H9 (cell line): ENCODE results near the gene UPB1. TPM values are rescaled to one million over a fixed set of nuclear protein-coding genes. Genes with fewer than 3 reads are reported as not detected.

Source experiments
- DNase-seq: peaks from one replicate; pipeline ENCODE4 v3.0.0-alpha.2; 2017
- H2AFZ ChIP-seq: one replicate; pipeline ENCODE4 v1.6.1; 2013; ENCODE audit warnings: mild to moderate bottlenecking, low read length, control low read depth, moderate library complexity
- H2AK5ac ChIP-seq: 2 replicates; pipeline ENCODE4 v1.6.1; 2013; ENCODE audit warnings: low read length, control low read depth, mixed read lengths; ENCODE audit not compliant: insufficient read length
- H2BK120ac ChIP-seq: one replicate; pipeline ENCODE4 v1.6.1; 2013; ENCODE audit warnings: low read depth, mild to moderate bottlenecking, low read length, control low read depth, inconsistent platforms; ENCODE audit not compliant: poor library complexity, severe bottlenecking
- H2BK12ac ChIP-seq: 2 replicates; pipeline ENCODE4 v1.6.1; 2013; ENCODE audit warnings: low read length, control low read depth, mixed read lengths, low read depth; ENCODE audit not compliant: insufficient read length
- H2BK15ac ChIP-seq: 2 replicates; pipeline ENCODE4 v1.6.1; 2013; ENCODE audit warnings: low read depth, low read length, control low read depth
- H2BK20ac ChIP-seq: one replicate; pipeline ENCODE4 v1.6.1; 2013; ENCODE audit warnings: low read depth, mild to moderate bottlenecking, low read length, control low read depth, inconsistent platforms; ENCODE audit not compliant: poor library complexity, severe bottlenecking
- H2BK5ac ChIP-seq: 2 replicates; pipeline ENCODE4 v1.6.1; 2013; ENCODE audit warnings: low read length, control low read depth, mixed read lengths; ENCODE audit not compliant: insufficient read length
- H3K14ac ChIP-seq: 2 replicates; pipeline ENCODE4 v1.6.1; 2013; ENCODE audit warnings: low read length, control low read depth; ENCODE audit not compliant: insufficient read depth
- H3K18ac ChIP-seq: 2 replicates; pipeline ENCODE4 v1.6.1; 2013; ENCODE audit warnings: low read depth, mild to moderate bottlenecking, mixed read lengths, low read length, control low read depth; ENCODE audit not compliant: insufficient read length
- H3K23ac ChIP-seq: 2 replicates; pipeline ENCODE4 v1.6.1; 2013; ENCODE audit warnings: low read length, control low read depth, mixed read lengths, low read depth; ENCODE audit not compliant: insufficient read length
- H3K23me2 ChIP-seq: 2 replicates; pipeline ENCODE4 v1.6.1; 2013; ENCODE audit warnings: low read depth, mild to moderate bottlenecking, mixed read lengths, low read length, control low read depth; ENCODE audit not compliant: insufficient read length, poor library complexity, severe bottlenecking
- H3K27ac ChIP-seq: 2 replicates; pipeline ENCODE4 v1.5.1; 2013; ENCODE audit warnings: low read length, control low read depth, mixed read lengths, low read depth; ENCODE audit not compliant: insufficient read length
- H3K27me3 ChIP-seq: 2 replicates; pipeline ENCODE4 v1.6.1; 2013; ENCODE audit warnings: low read length, control low read depth, inconsistent platforms; ENCODE audit not compliant: insufficient read depth
- H3K4ac ChIP-seq: 2 replicates; pipeline ENCODE4 v1.6.1; 2013; ENCODE audit warnings: low read depth, mild to moderate bottlenecking, control low read depth, inconsistent platforms, low read length, moderate library complexity
- H3K4me1 ChIP-seq: 2 replicates; pipeline ENCODE4 v1.6.1; 2013; ENCODE audit warnings: low read length, control low read depth, inconsistent platforms; ENCODE audit not compliant: insufficient read depth
- H3K4me2 ChIP-seq: 2 replicates; pipeline ENCODE4 v1.6.1; 2013; ENCODE audit warnings: low read length, control low read depth, mixed read lengths; ENCODE audit not compliant: insufficient read length, insufficient read depth
- H3K56ac ChIP-seq: 2 replicates; pipeline ENCODE4 v1.6.1; 2013; ENCODE audit warnings: low read depth, mild to moderate bottlenecking, mixed read lengths, low read length, control low read depth; ENCODE audit not compliant: insufficient read length
- H3K79me1 ChIP-seq: 2 replicates; pipeline ENCODE4 v1.6.1; 2013; ENCODE audit warnings: low read depth, mild to moderate bottlenecking, moderate library complexity, low read length, control low read depth, inconsistent platforms; ENCODE audit not compliant: insufficient read depth, poor library complexity, severe bottlenecking
- H3K79me2 ChIP-seq: 2 replicates; pipeline ENCODE4 v1.6.1; 2013; ENCODE audit warnings: low read length, control low read depth, inconsistent platforms; ENCODE audit not compliant: insufficient read depth
- H3K9ac ChIP-seq: 2 replicates; pipeline ENCODE4 v1.6.1; 2013; ENCODE audit warnings: low read length, control low read depth, mixed read lengths; ENCODE audit not compliant: insufficient read length; ENCODE audit errors: extremely low read depth
- H3K9me3 ChIP-seq: one replicate; pipeline ENCODE4 v1.6.1; 2013; ENCODE audit warnings: low read depth, low read length, inconsistent platforms; ENCODE audit not compliant: control insufficient read depth
- H3T11ph ChIP-seq: one replicate; pipeline ENCODE4 v1.6.1; 2013; ENCODE audit warnings: mild to moderate bottlenecking, low read length, control low read depth, inconsistent platforms
- H4K20me1 ChIP-seq: one replicate; pipeline ENCODE4 v1.6.1; 2013; ENCODE audit not compliant: control insufficient read depth, insufficient read length, insufficient read depth
- H4K5ac ChIP-seq: 2 replicates; pipeline ENCODE4 v1.6.1; 2013; ENCODE audit warnings: low read depth, mild to moderate bottlenecking, mixed read lengths, low read length, control low read depth; ENCODE audit not compliant: insufficient read length
- H4K8ac ChIP-seq: replicated peaks from 2 replicates; pipeline ENCODE4 v1.6.1; 2013; ENCODE audit warnings: low read length, control low read depth, mixed read lengths, low read depth; ENCODE audit not compliant: insufficient read length
- H4K91ac ChIP-seq: 2 replicates; pipeline ENCODE4 v1.6.1; 2013; ENCODE audit warnings: low read depth, mild to moderate bottlenecking, moderate library complexity, mixed read lengths, low read length, control low read depth; ENCODE audit not compliant: insufficient read length
- H3K27ac Mint-ChIP-seq, 3 experiments: 2 replicates in 2 of 3; 3 replicates in 1 of 3; pipeline ENCODE4 v1.8.0; 2020 to 2021; ENCODE audit warnings: mixed read lengths in 3 of 3, mild to moderate bottlenecking in 1 of 3, moderate library complexity in 1 of 3
- H3K27me3 Mint-ChIP-seq: 2 replicates; pipeline ENCODE4 v1.8.0; 2021; ENCODE audit warnings: low read depth, mild to moderate bottlenecking, moderate library complexity, mixed read lengths
- H3K36me3 Mint-ChIP-seq, 3 experiments: 2 replicates in 2 of 3; 3 replicates in 1 of 3; pipeline ENCODE4 v1.8.0; 2020 to 2021; ENCODE audit warnings: low read depth in 3 of 3, mixed read lengths in 3 of 3; ENCODE audit not compliant: insufficient read depth in 1 of 3
- H3K4me1 Mint-ChIP-seq, 2 experiments: 2 replicates each; pipeline ENCODE4 v1.8.0; 2020; ENCODE audit warnings: mixed read lengths in 2 of 2
- H3K4me3 Mint-ChIP-seq, 2 experiments: 2 replicates in 1 of 2; 3 replicates in 1 of 2; pipeline ENCODE4 v1.8.0; 2020 to 2021; ENCODE audit warnings: mild to moderate bottlenecking in 2 of 2, mixed read lengths in 2 of 2, moderate library complexity in 1 of 2
- H3K9me3 Mint-ChIP-seq, 2 experiments: 2 replicates in 1 of 2; 3 replicates in 1 of 2; pipeline ENCODE4 v1.8.0; 2020; ENCODE audit warnings: mild to moderate bottlenecking in 2 of 2, mixed read lengths in 2 of 2, moderate library complexity in 1 of 2
- WGBS: extraction: QIAGEN DNeasy Blood & Tissue Kit; methylation state at CpG from one replicate; pipeline ENCODE4 v1.1.7; 2013; ENCODE audit warnings: missing lambda C conversion rate, low lambda C conversion rate, mixed read lengths; ENCODE audit not compliant: insufficient read length; ENCODE audit errors: extremely low coverage; 5-methylcytosine and 5-hydroxymethylcytosine counted together
- total RNA-seq: library from RNA; stranded (reverse); gene quantifications from 2 replicates; pipeline ENCODE4 v1.2.1, GENCODE V29; 2021
- TF ChIP-seq, protein P1 (sequence below): fragments of 200-600 bp; sonication (generic); conservative IDR thresholded peaks from 3 replicates; pipeline ENCODE4 v1.8.0; 2021; ENCODE audit warnings: antibody characterized with exemption, mild to moderate bottlenecking

Gene UPB1
- total RNA-seq, 1 experiment from 2014 or later, result not detected

DNA sequence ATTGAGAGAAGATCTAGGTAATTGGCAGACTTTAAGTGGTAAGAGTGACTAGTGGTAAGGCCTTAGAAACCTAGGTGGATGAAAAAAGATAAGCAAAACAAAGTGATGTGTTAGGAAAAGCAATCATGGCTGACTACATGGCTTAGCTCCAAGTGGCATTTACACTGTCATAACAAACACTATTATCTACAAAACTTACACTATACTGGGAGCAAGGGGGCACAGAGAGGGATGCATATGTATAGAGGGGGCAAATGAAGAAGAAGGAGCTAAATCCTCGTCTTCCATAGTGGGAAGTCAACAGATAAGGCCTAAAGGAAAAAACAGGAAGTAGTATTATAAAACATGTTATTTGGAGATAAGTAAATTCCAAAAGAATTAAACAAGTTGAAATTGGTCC is 35.2 kb upstream of the UPB1 start:
- no peaks in the 10 kb centered on the region for H4K20me1 ChIP-seq
- no peak overlapping the region for H3K14ac ChIP-seq
- WGBS, result no CpG with 5 or more reads among the region's 1 CpG
- no peak overlapping the region for H3K27ac ChIP-seq
- H3K9me3 ChIP-seq, result no peaks in the 10 kb centered on the region
- H3K9ac ChIP-seq, result no peak overlapping the region
- no peaks in the 10 kb centered on the region for H3K23me2 ChIP-seq
- no peak overlapping the region for H2BK12ac ChIP-seq
- no peak overlapping the region for H3K56ac ChIP-seq
- H4K8ac ChIP-seq, result no peak overlapping the region
- no peak overlapping the region for H2AK5ac ChIP-seq
- no peak overlapping the region for H3K4ac ChIP-seq
- no peak overlapping the region for H3K4me3 Mint-ChIP-seq
- no peaks in the 10 kb centered on the region for H3K9me3 Mint-ChIP-seq
- TF ChIP-seq, protein P1, sequence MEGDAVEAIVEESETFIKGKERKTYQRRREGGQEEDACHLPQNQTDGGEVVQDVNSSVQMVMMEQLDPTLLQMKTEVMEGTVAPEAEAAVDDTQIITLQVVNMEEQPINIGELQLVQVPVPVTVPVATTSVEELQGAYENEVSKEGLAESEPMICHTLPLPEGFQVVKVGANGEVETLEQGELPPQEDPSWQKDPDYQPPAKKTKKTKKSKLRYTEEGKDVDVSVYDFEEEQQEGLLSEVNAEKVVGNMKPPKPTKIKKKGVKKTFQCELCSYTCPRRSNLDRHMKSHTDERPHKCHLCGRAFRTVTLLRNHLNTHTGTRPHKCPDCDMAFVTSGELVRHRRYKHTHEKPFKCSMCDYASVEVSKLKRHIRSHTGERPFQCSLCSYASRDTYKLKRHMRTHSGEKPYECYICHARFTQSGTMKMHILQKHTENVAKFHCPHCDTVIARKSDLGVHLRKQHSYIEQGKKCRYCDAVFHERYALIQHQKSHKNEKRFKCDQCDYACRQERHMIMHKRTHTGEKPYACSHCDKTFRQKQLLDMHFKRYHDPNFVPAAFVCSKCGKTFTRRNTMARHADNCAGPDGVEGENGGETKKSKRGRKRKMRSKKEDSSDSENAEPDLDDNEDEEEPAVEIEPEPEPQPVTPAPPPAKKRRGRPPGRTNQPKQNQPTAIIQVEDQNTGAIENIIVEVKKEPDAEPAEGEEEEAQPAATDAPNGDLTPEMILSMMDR, result no peak
- no peak overlapping the region for H4K5ac ChIP-seq
- H3K79me1 ChIP-seq, result no peaks in the 10 kb centered on the region
- no peak overlapping the region for H3K18ac ChIP-seq
- no peak overlapping the region for H2BK5ac ChIP-seq
- H3K79me2 ChIP-seq, result no peaks in the 10 kb centered on the region
- no peak overlapping the region for H3K4me2 ChIP-seq
- H3K36me3 Mint-ChIP-seq, result no peaks in the 10 kb centered on the region
- no peak for DNase-seq
- H3K27ac Mint-ChIP-seq, result no peak overlapping the region
- H3K27me3 Mint-ChIP-seq, result peaks cover 5% of the 10 kb centered on the region; the same call in 1 of the 2 replicates
- peaks cover 4% of the 10 kb centered on the region; the same call in 1 of the 2 replicates for H3K4me1 ChIP-seq
- no peak overlapping the region for H2BK120ac ChIP-seq
- no peak overlapping the region for H4K91ac ChIP-seq
- no peak overlapping the region for H3T11ph ChIP-seq
- H2BK15ac ChIP-seq, result no peak overlapping the region
- H2AFZ ChIP-seq, result no peak overlapping the region
- peaks cover 10 to 11% of the 10 kb centered on the region in 2 experiments for H3K4me1 Mint-ChIP-seq
- H3K27me3 ChIP-seq, result no peaks in the 10 kb centered on the region
- H3K23ac ChIP-seq, result no peak overlapping the region
- H2BK20ac ChIP-seq, result no peak overlapping the region
